GM12878 (cell line): ENCODE measurements around the gene CAT. TPM values are rescaled to one million over a fixed set of nuclear protein-coding genes. Genes with fewer than 3 reads are reported as not detected.

Source experiments
- ATAC-seq: fragments of 200-7000 bp; cut with Tn5 transposase; 3 replicates; pipeline ENCODE4 v1.9.1; 2020; ENCODE audit warnings: mild to moderate bottlenecking, moderate library complexity
- BruUV-seq: library from RNA; stranded (reverse); fragments of 400-500 nt; replicated peaks from 2 replicates; lab custom pipeline; 2021; lab: Mats Ljungman, UMichigan
- CTCF ChIA-PET: fragments of 300-600 bp; sonication (Branson Sonifier 250); formaldehyde crosslinking; extraction: SDS; loops from one replicate; lab custom pipeline; 2021; ENCODE audit warnings: inconsistent platforms; lab: Yijun Ruan, JAX
- POLR2A ChIA-PET: fragments of 350-600 bp; formaldehyde crosslinking; extraction: SDS; loops from one replicate; lab custom pipeline; 2021; ENCODE audit warnings: inconsistent platforms; lab: Charles Lee
- RAD21 ChIA-PET: fragments of 300-600 bp; sonication (Branson Sonifier 250); formaldehyde crosslinking; loops from one replicate; lab custom pipeline; 2023; ENCODE audit warnings: antibody characterized with exemption; ENCODE audit not compliant: unreplicated experiment; lab: Charles Lee
- SMC1A ChIA-PET: fragments of 300-600 bp; sonication (Branson Sonifier 250); formaldehyde crosslinking; loops from one replicate; lab custom pipeline; 2023; ENCODE audit not compliant: unreplicated experiment, uncharacterized antibody; lab: Charles Lee
- DNase-seq: peaks from one replicate; pipeline ENCODE4 v3.0.0-alpha.2; 2011; ENCODE audit warnings: low read depth, low spot score
- FAIRE-seq: peaks from 3 replicates; lab custom pipeline; 2011; peaks lifted over from hg19 to GRCh38; lab: Jason Lieb, UNC
- H2AFZ ChIP-seq: 2 replicates; pipeline ENCODE4 v1.6.0; 2011; ENCODE audit warnings: low read depth, low read length, control low read depth; ENCODE audit not compliant: control insufficient read depth
- H3K27ac ChIP-seq: 2 replicates; pipeline ENCODE4 v1.5.1; 2011; ENCODE audit warnings: control low read depth; ENCODE audit not compliant: control insufficient read depth, insufficient read depth
- H3K27me3 ChIP-seq, 2 experiments: replicated peaks in 1 of 2; 2 replicates each; pipeline versions ENCODE4 v1.6.0 to v1.6.1; 2011; ENCODE audit warnings: low read length in 1 of 2; ENCODE audit not compliant: control insufficient read depth in 2 of 2, insufficient read depth in 2 of 2
- H3K36me3 ChIP-seq, 2 experiments: 2 replicates each; pipeline ENCODE4 v1.5.1; 2011; ENCODE audit warnings: low read length in 1 of 2; ENCODE audit not compliant: control insufficient read depth in 2 of 2, insufficient read depth in 2 of 2
- H3K4me1 ChIP-seq: 2 replicates; pipeline ENCODE4 v1.6.1; 2011; ENCODE audit warnings: mild to moderate bottlenecking, low read length, moderate library complexity, mixed read lengths; ENCODE audit not compliant: control insufficient read depth, insufficient read depth
- H3K4me2 ChIP-seq: 2 replicates; pipeline ENCODE4 v1.6.0; 2011; ENCODE audit warnings: control low read depth; ENCODE audit not compliant: control insufficient read depth, insufficient read depth
- H3K4me3 ChIP-seq: fragments of 200-600 bp; sonication (generic); 2 replicates; pipeline ENCODE4 v1.5.1; 2016
- H3K79me2 ChIP-seq: 2 replicates; pipeline ENCODE4 v1.6.0; 2011; ENCODE audit warnings: low read length; ENCODE audit not compliant: control insufficient read depth, insufficient read depth
- H3K9ac ChIP-seq: 2 replicates; pipeline ENCODE4 v1.8.0; 2011; ENCODE audit warnings: low read length, control low read depth, mixed read lengths; ENCODE audit not compliant: control insufficient read depth, insufficient read depth
- H3K9me3 ChIP-seq: replicated peaks from 3 replicates; pipeline ENCODE4 v1.5.1; 2011; ENCODE audit warnings: mild to moderate bottlenecking, low read length; ENCODE audit not compliant: control insufficient read depth, insufficient read depth
- H4K20me1 ChIP-seq: 2 replicates; pipeline ENCODE4 v1.6.0; 2011; ENCODE audit not compliant: control insufficient read depth, insufficient read depth
- BHLHE40 ChIP-seq, 2 experiments: fragments of 450-650 bp in 1 of 2; IDR thresholded peaks; 2 replicates each; pipeline ENCODE4 v1.6.1; 2011 to 2017; ENCODE audit warnings: low read depth in 2 of 2, borderline replicate concordance in 1 of 2, improper control_type of control experiment in 1 of 2, low read length in 1 of 2, mild to moderate bottlenecking in 1 of 2
- GABPA ChIP-seq: IDR thresholded peaks from 2 replicates; pipeline ENCODE4 v1.6.1; 2014; ENCODE audit warnings: antibody characterized with exemption, low read depth, mild to moderate bottlenecking, inconsistent platforms
- NFYB ChIP-seq: IDR thresholded peaks from 2 replicates; pipeline ENCODE4 v1.6.1; 2011; ENCODE audit warnings: low read depth, mild to moderate bottlenecking, low read length, improper control_type of control experiment, moderate library complexity; ENCODE audit not compliant: insufficient read depth
- NRF1 ChIP-seq: conservative IDR thresholded peaks from 2 replicates; pipeline ENCODE4 v1.6.1; 2011; ENCODE audit warnings: mild to moderate bottlenecking, low read depth, low read length, improper control_type of control experiment
- RCOR1 ChIP-seq: conservative IDR thresholded peaks from 2 replicates; pipeline ENCODE4 v1.6.1; 2012; ENCODE audit warnings: low read depth, low read length, improper control_type of control experiment
- SMAD1 ChIP-seq: fragments of 450-650 bp; IDR thresholded peaks from 2 replicates; pipeline ENCODE4 v1.6.1; 2018; ENCODE audit warnings: mild to moderate bottlenecking, low read depth; ENCODE audit not compliant: partially characterized antibody
- STAT3 ChIP-seq: IDR thresholded peaks from 2 replicates; pipeline ENCODE4 v1.6.1; 2011; ENCODE audit warnings: low read depth, low read length, improper control_type of control experiment
- TBL1XR1 ChIP-seq: IDR thresholded peaks from 2 replicates; pipeline ENCODE4 v1.6.1; 2012; ENCODE audit warnings: low read depth, low read length, improper control_type of control experiment
- ZBTB4 ChIP-seq: fragments of 450-650 bp; formaldehyde crosslinking; IDR thresholded peaks from 2 replicates; pipeline ENCODE4 v1.4.0; 2022; ENCODE audit warnings: mild to moderate bottlenecking, moderate library complexity
- ZNF274 ChIP-seq: IDR thresholded peaks from one replicate; pipeline ENCODE4 v1.8.0; 2011; ENCODE audit not compliant: insufficient read length, insufficient read depth
- in situ Hi-C: fragments of 300-500 bp; cut with MboI; formaldehyde crosslinking; loops from 9 replicates; pipeline ENCODE4 v1.14.3; 2018; ENCODE audit warnings: mixed read lengths
- intact Hi-C: fragments of 100-400 bp; cut with micrococcal nuclease; formaldehyde crosslinking; loops from one replicate; pipeline ENCODE4 v1.14.2; 2022; ENCODE audit not compliant: unreplicated experiment
- polyA plus RNA-seq, 11 experiments: library from polyadenylated mRNA; depleted of rRNA in 4 of 11; unstranded in 6 of 11; stranded (reverse) in 5 of 11; fragments of >200 nt; fragmentation: Nextera tagmentation in 4 of 11; fragmentation: Illumina TruSeq in 1 of 11; extraction: Ambion mirVana in 4 of 11; extraction: Trizol in 1 of 11; gene quantifications; 1 replicate in 1 of 11; 2 replicates in 10 of 11; pipeline versions ENCODE4 v1.2.1 to v1.2.3, GENCODE V29; 2011 to 2016; ENCODE audit warnings: inconsistent platforms in 2 of 11, missing spikeins in 2 of 11, low read depth in 1 of 11
- total RNA-seq, 4 experiments: library from RNA; depleted of rRNA in 3 of 4; stranded (reverse); fragments of >200 nt in 3 of 4; fragmentation: Illumina TruSeq in 1 of 4; extraction: Trizol in 1 of 4; gene quantifications; 2 replicates each; pipeline versions ENCODE4 v1.2.1 to v1.2.3, GENCODE V29; 2013 to 2021
- TF ChIP-seq, protein P1 (sequence below): fragments of 450-650 bp; IDR thresholded peaks from 2 replicates; pipeline ENCODE4 v1.6.1; 2018; ENCODE audit warnings: borderline replicate concordance, mild to moderate bottlenecking; ENCODE audit not compliant: partially characterized antibody

CAT gene
- total and polyA plus RNA-seq, 10 of the 15 experiments (the other 5 are each of a cell fraction or from before 2014, with no cell fraction given): 22.4 to 71.3 (median 33.6) TPM

DNA sequence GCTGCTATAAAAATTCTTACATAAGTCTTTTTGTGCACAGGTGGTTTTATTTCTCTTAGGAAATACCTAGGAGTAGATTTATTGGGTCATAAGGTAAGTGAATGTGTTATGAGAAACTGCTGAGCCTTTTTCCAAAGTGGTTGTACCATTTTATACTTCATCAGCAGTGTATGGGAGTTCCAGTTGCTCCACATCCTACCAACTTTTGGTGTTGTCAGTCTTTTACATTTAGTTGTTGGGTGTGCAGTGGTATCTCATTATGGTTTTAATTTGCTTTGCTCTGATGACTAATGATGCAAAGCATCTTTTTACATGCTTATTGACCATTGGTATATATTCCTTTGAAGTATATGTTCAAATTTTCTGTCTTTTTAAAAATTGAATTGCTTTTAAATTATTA, 3.1 kb downstream of the CAT start:
- Histone ChIP-seq H3K9me3 (no peaks in the 10 kb centered on the region; the same call in 2 of the 3 replicates), H3K27me3 (no peaks in the 10 kb centered on the region), H3K4me2 (no peak overlapping the region), H3K4me1 (peaks cover 26% of the 10 kb centered on the region), H4K20me1 (no peaks in the 10 kb centered on the region), H3K4me3 (no peak overlapping the region), H3K27ac (no peak overlapping the region), H2AFZ (no peak overlapping the region), H3K79me2 (peaks cover 20% of the 10 kb centered on the region), H3K36me3 (no peaks in the 10 kb centered on the region), H3K9ac (no peak overlapping the region)
- TF ChIP-seq, protein P1, sequence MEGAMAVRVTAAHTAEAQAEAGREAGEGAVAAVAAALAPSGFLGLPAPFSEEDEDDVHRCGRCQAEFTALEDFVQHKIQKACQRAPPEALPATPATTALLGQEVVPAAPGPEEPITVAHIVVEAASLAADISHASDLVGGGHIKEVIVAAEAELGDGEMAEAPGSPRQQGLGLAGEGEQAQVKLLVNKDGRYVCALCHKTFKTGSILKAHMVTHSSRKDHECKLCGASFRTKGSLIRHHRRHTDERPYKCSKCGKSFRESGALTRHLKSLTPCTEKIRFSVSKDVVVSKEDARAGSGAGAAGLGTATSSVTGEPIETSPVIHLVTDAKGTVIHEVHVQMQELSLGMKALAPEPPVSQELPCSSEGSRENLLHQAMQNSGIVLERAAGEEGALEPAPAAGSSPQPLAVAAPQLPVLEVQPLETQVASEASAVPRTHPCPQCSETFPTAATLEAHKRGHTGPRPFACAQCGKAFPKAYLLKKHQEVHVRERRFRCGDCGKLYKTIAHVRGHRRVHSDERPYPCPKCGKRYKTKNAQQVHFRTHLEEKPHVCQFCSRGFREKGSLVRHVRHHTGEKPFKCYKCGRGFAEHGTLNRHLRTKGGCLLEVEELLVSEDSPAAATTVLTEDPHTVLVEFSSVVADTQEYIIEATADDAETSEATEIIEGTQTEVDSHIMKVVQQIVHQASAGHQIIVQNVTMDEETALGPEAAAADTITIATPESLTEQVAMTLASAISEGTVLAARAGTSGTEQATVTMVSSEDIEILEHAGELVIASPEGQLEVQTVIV: no peak
- no peak for TF ChIP-seq GABPA
- TF ChIP-seq SMAD1: no peak
- no peak for TF ChIP-seq STAT3
- TF ChIP-seq BHLHE40 (IDR thresholded peaks at IDR 0.05; ENCODE audit: borderline replicate concordance in 1 of 2, low read depth in 2 of 2, low read length in 1 of 2): no peak
- TF ChIP-seq TBL1XR1: no peak
- no peak for TF ChIP-seq NRF1
- no peak for TF ChIP-seq RCOR1
- TF ChIP-seq ZBTB4: no peak
- TF ChIP-seq NFYB: no peak
- TF ChIP-seq ZNF274: no peak
- ChIA-PET SMC1A (interaction anchor here (1.1 kb wide), 1 partner anchor 23 kb away, joined by 3 read pairs; no protein-coding TSS in a partner anchor), POLR2A (interaction anchor here (0.8 kb wide), 1 partner anchor 22 kb away, joined by 3 read pairs; no protein-coding TSS in a partner anchor), RAD21 (no interaction called here), CTCF (interaction anchor here (1.0 kb wide), 1 partner anchor 26 kb away, joined by 3 read pairs; no protein-coding TSS in a partner anchor)
- in situ Hi-C loops: no loop called here
- ATAC-seq (no peak), FAIRE-seq (no peak), DNase-seq (no peak)
- intact Hi-C loops: no loop called here
- no TSS peak for BruUV-seq
